ENCODE measurements around the gene USP9Y. TPM values are rescaled to one million over a fixed set of nuclear protein-coding genes. Genes with fewer than 3 reads are reported as not detected.
A peak's percentile ranks its signal among the peaks of the same experiment; 100 is the strongest.

USP9Y gene
- total RNA-seq, 2 donors from 2014 or later = 14.0 to 19.1 TPM

DNA sequence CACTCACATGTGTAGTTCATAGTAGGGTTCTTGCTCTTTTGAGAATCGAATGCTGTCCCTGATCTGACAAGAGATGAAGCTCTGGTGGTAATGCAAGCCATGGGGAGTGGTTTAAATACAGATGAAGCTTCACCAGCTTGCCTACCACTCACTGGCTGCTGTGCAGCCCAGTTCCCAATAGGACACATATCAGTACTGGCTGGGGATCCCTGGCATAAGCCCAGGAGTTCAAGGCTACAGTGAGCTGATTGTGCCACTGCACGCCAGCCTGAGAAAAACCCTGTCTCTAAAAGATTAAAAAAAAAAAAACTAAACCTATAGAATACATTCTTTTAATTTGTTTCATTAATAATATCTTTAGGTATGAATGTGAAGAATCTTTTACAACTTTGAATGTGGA, 136.5 kb downstream of the USP9Y start:
- H3K27me3 Mint-ChIP-seq = no peaks in the 10 kb centered on the region
- no peaks in the 10 kb centered on the region for H3K9me3 Mint-ChIP-seq
- peaks cover 32% of the 10 kb centered on the region for H3K36me3 Mint-ChIP-seq (ENCODE audit: low read depth)
- no peak overlapping the region for H3K27ac Mint-ChIP-seq
- H3K4me1 Mint-ChIP-seq = no peaks in the 10 kb centered on the region
- H3K4me3 Mint-ChIP-seq = no peak overlapping the region
- ATAC-seq (replicated peaks) = no peak

DNA sequence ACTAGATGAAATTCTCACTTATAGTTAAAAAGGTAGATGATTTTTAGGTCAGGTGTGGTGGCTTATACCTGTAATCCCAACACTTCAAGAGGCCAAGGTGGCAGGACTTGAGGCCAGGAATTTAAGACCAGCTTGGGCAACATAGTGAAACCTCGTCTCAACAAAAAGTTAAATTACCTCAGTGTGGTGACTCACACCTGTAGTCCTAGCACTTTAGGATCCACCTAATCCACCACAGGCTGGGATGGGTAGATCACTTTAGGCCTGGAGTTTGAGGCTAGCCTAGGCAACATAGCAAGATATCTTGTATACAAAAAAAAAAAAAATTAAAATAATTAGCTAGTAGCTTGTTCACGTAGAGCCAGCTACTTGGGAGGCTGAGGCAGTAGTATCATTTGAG, 140.3 kb downstream of the USP9Y start:
- no peak overlapping the region for H3K27ac Mint-ChIP-seq
- no peaks in the 10 kb centered on the region for H3K4me1 Mint-ChIP-seq
- no peak for ATAC-seq (replicated peaks)
- H3K36me3 Mint-ChIP-seq (ENCODE audit: low read depth) = peaks cover 31% of the 10 kb centered on the region
- H3K9me3 Mint-ChIP-seq = no peaks in the 10 kb centered on the region
- H3K4me3 Mint-ChIP-seq = no peak overlapping the region
- no peaks in the 10 kb centered on the region for H3K27me3 Mint-ChIP-seq

DNA sequence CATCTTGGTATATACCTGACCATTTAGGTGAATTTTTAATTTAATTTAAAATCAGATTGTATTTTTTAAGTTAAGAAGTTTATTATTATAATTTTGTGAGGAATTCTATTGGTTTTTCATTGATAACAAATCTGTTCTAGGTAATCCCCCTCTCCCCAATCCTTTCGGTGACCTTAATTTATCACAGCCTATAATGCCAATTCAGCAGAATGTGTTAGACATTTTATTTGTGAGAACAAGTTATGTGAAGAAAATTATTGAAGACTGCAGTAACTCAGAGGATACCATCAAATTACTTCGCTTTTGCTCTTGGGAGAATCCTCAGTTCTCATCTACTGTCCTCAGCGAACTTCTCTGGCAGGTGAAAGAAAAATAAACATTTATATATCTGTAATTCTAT, 145.8 kb downstream of the USP9Y start:
- no peaks in the 10 kb centered on the region for H3K9me3 Mint-ChIP-seq
- H3K4me1 Mint-ChIP-seq = no peaks in the 10 kb centered on the region
- H3K27me3 Mint-ChIP-seq = no peaks in the 10 kb centered on the region
- H3K4me3 Mint-ChIP-seq = no peak overlapping the region
- no peak overlapping the region for H3K27ac Mint-ChIP-seq
- no peak for ATAC-seq (replicated peaks)
- peaks cover 40% of the 10 kb centered on the region for H3K36me3 Mint-ChIP-seq (ENCODE audit: low read depth)

DNA sequence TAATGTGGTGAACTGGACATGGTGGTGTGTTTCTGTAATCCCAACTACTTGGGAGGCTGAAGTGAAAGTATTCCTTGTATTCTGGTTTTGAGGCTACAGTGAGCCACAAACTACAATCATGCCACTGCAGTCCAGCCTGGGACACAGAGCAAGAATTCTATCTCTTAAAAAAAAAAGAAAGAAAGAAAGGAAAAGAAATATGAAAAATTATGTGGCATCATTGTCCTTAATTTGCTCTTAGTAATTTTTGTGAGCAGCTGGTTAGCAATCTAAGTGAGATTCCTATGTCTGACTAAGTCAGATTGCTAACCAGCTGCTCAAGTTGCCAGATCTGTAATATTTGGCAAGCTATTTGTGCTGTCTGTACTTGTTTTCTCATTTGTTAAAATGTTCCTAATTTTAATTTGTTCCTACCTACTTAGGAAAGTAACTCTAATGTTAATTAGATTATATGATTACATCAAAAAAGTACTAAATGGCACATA, 154.8 kb downstream of the USP9Y start:
- no peaks in the 10 kb centered on the region for H3K27me3 Mint-ChIP-seq
- H3K9me3 Mint-ChIP-seq = no peaks in the 10 kb centered on the region
- H3K4me3 Mint-ChIP-seq = no peak overlapping the region
- no peak for ATAC-seq (replicated peaks)
- peaks cover 72% of the 10 kb centered on the region for H3K36me3 Mint-ChIP-seq (ENCODE audit: low read depth)
- no peaks in the 10 kb centered on the region for H3K4me1 Mint-ChIP-seq
- no peak overlapping the region for H3K27ac Mint-ChIP-seq

DNA sequence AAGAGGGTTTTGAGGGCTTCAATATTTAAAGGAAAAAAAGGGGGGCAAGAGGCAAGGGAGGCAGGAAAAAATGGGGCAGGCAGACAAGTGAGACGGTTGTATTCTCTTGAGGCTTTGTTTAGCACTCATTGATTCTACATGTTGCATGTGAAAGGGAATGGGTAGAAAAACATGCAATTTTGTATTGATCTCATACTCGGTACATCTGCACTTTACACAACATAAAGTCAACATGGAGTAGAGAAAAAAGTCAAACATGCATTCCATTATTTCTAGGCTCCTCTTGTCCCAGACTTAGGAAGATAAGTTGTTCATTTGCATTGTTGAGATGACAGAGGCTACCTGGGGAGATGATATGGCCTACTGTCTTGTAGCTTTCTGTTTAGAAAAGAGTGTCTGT, 166.9 kb downstream of the USP9Y start:
- Mint-ChIP-seq H3K27me3 (no peaks in the 10 kb centered on the region), H3K27ac (no peak overlapping the region), H3K9me3 (no peaks in the 10 kb centered on the region), H3K4me3 (no peak overlapping the region), H3K36me3 (ENCODE audit: low read depth) (peaks cover 2% of the 10 kb centered on the region), H3K4me1 (no peaks in the 10 kb centered on the region)
- ATAC-seq (replicated peaks) = no peak

DNA sequence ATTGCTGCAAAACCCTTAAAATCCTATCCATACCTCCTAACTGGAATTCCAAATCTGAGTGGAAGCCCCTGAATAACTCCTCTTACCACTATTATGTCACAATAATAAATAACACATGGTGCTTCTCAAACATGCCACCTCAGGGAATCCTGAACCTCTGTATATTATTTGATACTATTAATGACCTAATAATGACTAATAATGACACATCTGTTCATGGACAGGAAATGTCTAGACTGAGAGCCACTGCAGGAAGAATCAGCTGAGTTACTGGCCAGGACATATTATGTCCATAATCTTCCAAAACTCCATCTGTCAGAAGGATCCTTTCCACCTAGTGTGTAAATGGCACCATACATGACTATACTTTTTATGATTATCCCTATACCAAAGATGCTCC, 195.9 kb downstream of the USP9Y start:
- Mint-ChIP-seq H3K27ac (no peak overlapping the region), H3K36me3 (ENCODE audit: low read depth) (no peaks in the 10 kb centered on the region), H3K4me1 (no peaks in the 10 kb centered on the region), H3K4me3 (no peak overlapping the region), H3K27me3 (no peaks in the 10 kb centered on the region), H3K9me3 (no peaks in the 10 kb centered on the region)
- no peak for ATAC-seq (replicated peaks)

DNA sequence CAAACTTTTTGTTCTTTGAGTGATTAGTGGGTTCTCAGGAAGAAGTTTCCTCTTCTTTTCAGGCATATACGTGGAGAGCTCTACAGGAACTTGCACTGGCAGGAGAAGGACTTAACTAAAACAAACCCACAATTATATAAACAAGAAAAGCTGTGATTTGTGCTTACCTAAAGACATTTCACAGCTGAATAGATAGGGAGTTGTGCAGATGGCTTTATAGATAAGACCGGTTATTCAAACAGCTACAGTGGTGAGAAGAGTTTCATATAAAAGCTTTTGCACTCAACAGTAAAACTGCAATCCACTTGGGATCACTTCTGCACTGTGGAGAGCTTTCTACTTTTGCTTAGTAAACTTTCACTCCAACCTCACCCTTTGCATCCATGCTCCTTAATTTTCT, 197.6 kb downstream of the USP9Y start:
- Mint-ChIP-seq H3K4me1 (no peaks in the 10 kb centered on the region), H3K27me3 (no peaks in the 10 kb centered on the region), H3K36me3 (ENCODE audit: low read depth) (no peaks in the 10 kb centered on the region), H3K4me3 (no peak overlapping the region), H3K9me3 (no peaks in the 10 kb centered on the region), H3K27ac (no peak overlapping the region)
- no peak for ATAC-seq (replicated peaks)

DNA sequence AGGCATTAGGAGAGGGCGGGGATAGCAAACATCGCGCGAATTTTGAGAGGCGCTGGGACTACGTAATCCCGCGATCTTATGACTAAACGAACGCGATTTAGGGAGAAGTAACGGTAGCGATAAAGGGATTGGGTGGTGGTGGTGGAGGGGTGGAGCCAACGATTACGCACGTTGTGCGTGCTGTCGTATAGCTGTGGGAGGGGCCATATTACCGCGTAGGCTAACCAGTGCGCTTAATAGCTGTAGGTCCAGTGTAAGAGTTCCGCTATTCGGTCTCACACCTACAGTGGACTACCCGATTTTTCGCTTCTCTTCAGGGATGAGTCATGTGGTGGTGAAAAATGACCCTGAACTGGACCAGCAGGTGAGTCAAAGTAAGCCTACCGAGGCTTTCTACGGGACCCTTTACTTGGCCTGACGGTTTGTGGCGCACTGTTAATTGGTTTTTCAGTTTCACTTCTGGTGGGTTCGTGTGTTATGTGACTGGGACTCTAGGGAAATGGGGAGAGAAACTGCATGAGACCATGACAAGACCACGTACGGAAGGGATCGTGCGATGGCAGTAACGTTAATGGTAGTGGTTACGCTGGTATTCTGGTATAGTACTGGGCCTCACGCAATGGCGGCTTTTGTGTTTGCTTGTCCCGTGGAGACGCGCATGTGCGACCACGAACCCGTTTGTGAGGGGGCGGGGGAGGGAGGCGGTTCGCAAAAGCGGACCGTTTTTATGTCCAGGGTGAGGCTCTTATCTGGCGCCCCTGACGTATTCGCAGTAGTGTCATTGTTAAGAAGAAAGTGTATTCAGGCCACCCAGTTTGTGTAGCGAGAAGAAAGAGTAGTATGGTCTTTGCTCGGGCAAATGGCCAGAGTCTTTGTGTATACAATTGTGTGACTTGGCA, 203.8 kb downstream of the USP9Y start, which contains the start of gene DDX3Y:
Gene DDX3Y (plus strand): TSS at position 251 of the 899 bp plus-strand sequence. CDS start 69 bp downstream, at position 320.
- Mint-ChIP-seq H3K4me1 (peaks cover 10% of the 10 kb centered on the region), H3K27me3 (no peaks in the 10 kb centered on the region), H3K4me3 (peak within 1 kb of the TSS; percentile 97), H3K27ac (peak within 1 kb of the TSS; percentile 100), H3K9me3 (no peaks in the 10 kb centered on the region), H3K36me3 (ENCODE audit: low read depth) (peaks cover 55% of the 10 kb centered on the region)
- peak; percentile 92 for ATAC-seq (replicated peaks)

DNA sequence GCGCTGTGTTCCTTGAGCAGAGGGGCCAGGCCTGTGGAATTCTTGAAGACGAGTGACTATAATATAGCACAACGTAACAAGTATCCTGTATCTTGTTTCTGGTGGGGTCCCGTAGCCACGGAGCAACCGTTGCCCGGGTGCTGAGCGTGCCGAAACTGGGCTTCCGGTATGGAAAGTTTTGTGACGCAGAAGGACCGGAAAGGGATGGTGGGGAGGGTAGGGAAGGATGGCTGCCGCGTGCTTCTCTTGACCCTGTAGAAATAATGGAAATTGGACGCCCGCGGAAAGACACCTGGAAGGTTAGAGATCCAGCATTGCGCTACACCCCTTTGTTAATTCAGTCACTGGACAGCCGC, 204.5 kb downstream of the USP9Y start:
- peaks cover 13% of the 10 kb centered on the region for H3K4me1 Mint-ChIP-seq
- H3K36me3 Mint-ChIP-seq (ENCODE audit: low read depth) = peaks cover 61% of the 10 kb centered on the region
- no peaks in the 10 kb centered on the region for H3K27me3 Mint-ChIP-seq
- H3K9me3 Mint-ChIP-seq = no peaks in the 10 kb centered on the region
- peak overlapping the region; percentile 100 for H3K27ac Mint-ChIP-seq
- peak overlapping the region; percentile 97 for H3K4me3 Mint-ChIP-seq
- peak; percentile 63 for ATAC-seq (replicated peaks)

DNA sequence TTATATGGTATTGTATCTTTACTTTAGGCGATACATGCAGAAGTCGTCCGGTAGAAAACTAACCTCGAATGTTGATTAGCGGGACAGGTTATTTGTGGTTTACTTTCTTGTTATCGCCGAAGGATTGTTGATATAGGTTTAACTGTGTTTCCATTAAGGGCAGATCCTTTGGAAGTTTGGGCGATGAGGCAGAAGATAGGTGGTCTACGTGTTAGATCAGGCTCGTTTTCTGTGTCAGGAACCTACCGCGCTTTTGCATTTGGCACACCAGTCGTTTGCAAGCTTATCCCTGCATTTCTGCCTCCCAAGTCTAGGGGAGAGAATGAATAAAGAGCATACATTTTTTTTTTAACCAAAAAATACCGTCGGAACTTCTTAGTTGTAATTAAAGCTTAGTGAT, 204.9 kb downstream of the USP9Y start:
- Mint-ChIP-seq H3K9me3 (no peaks in the 10 kb centered on the region), H3K36me3 (ENCODE audit: low read depth) (peaks cover 65% of the 10 kb centered on the region)
- ATAC-seq (replicated peaks) = no peak

More for the DNA sequence above, 204.9 kb downstream of the USP9Y start:
- H3K4me1 Mint-ChIP-seq = peaks cover 13% of the 10 kb centered on the region
- peak overlapping the region; percentile 100 for H3K27ac Mint-ChIP-seq
- no peaks in the 10 kb centered on the region for H3K27me3 Mint-ChIP-seq
- H3K4me3 Mint-ChIP-seq = peak overlapping the region; percentile 97

Other genes with a start within 250 kb of the USP9Y start
- gene DDX3Y, start 203.6 kb downstream of the USP9Y start, total RNA-seq = 100 to 1,000 TPM; 105 to 225 TPM

Data from activated T-helper 17 cell treated with anti-CD3 and anti-CD28 coated beads, Interleukin-2, amount 50 U/mL, for 72 hours (primary cell).